ENCODE data around the gene GAD1. TPM values are rescaled to one million over a fixed set of nuclear protein-coding genes. Genes with fewer than 3 reads are reported as not detected.

Gene GAD1
- total RNA-seq, 1 donor from 2014 or later, result 11.4 TPM

- peak; percentile 29 for DNase-seq (ENCODE audit: low read depth)
Measured at GRCh38 chr2:170895023-170895757, 78.5 kb downstream of the GAD1 start.

- DNase-seq (ENCODE audit: low read depth), result no peak
Measured at GRCh38 chr2:170896622-170897021, 79.9 kb downstream of the GAD1 start.

- DNase-seq (ENCODE audit: low read depth), result no peak
Measured at GRCh38 chr2:170897108-170897507, 80.4 kb downstream of the GAD1 start.

GRCh38 chr2:170905864-170906263 is 89.2 kb downstream of the GAD1 start:
- DNase-seq (ENCODE audit: low read depth), result no peak

Other genes starting within 250 kb of the GAD1 start
- 0.10 and 0.69 TPM in 2 replicates for gene SP5, start 101.5 kb upstream of the GAD1 start, total RNA-seq
- 1.0 TPM in 1 of 2 replicates, not detected in the other for gene ERICH2, start 46.5 kb upstream of the GAD1 start, total RNA-seq
- 30.9 and 39.1 TPM in 2 replicates for gene GORASP2, start 112.4 kb downstream of the GAD1 start, total RNA-seq